ENCODE measurements around the gene RLBP1.

DNA sequence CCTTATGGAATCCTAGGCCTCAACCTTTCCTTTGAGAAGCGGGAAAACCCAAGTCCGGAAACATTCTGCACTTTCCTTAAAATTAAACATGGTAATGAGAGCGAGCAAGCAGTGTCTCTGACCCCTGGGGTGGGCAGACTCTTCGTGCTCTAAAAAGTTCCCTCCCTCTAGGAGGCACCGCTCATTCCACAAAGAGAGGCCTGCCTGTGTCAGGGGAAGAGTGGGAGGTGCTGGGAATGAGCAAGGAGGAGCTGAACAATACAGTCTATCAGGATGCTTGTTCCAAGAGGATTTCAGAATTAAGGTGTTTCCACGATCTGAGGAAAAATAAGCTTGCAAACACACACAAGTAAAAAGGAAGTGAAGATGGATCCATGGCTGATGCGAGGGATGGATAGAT is 6.0 kb upstream of the RLBP1 start:
- TF ChIP-seq CTCF (IDR thresholded peaks at IDR 0.05) (no peak), POLR2A (IDR thresholded peaks at IDR 0.05; ENCODE audit: low read depth) (no peak)

All from esophagus muscularis mucosa (tissue), 3 donors.